Ishikawa (cell line): Measurements from ENCODE around the gene OGG1.

Experiments
- CEBPB ChIP-seq: IDR thresholded peaks from 2 replicates; pipeline ENCODE4 v1.6.1; 2012
- CREB1 ChIP-seq: IDR thresholded peaks from 2 replicates; pipeline ENCODE4 v1.6.1; 2012; ENCODE audit warnings: low read depth
- EGR1 ChIP-seq: IDR thresholded peaks from 2 replicates; pipeline ENCODE4 v1.6.1; 2012
- EP300 ChIP-seq: IDR thresholded peaks from 2 replicates; pipeline ENCODE4 v1.6.1; 2012; ENCODE audit warnings: borderline replicate concordance
- FOXM1 ChIP-seq: IDR thresholded peaks from 2 replicates; pipeline ENCODE4 v1.6.1; 2012; ENCODE audit warnings: low read depth, borderline replicate concordance
- NFIC ChIP-seq: IDR thresholded peaks from 2 replicates; pipeline ENCODE4 v1.6.1; 2012
- RAD21 ChIP-seq: IDR thresholded peaks from 2 replicates; pipeline ENCODE4 v1.6.1; 2012; ENCODE audit warnings: low read depth
- TAF1 ChIP-seq: IDR thresholded peaks from 2 replicates; pipeline ENCODE4 v1.6.1; 2012; ENCODE audit warnings: low read depth, mild to moderate bottlenecking
- TEAD4 ChIP-seq: IDR thresholded peaks from 2 replicates; pipeline ENCODE4 v1.6.1; 2012
- YY1 ChIP-seq: IDR thresholded peaks from 2 replicates; pipeline ENCODE4 v1.6.1; 2012; ENCODE audit warnings: low read depth
- TF ChIP-seq, protein P1 (sequence below): IDR thresholded peaks from 2 replicates; pipeline ENCODE4 v1.6.1; 2012; ENCODE audit warnings: low read depth, mild to moderate bottlenecking
- TF ChIP-seq, protein P2 (sequence below): IDR thresholded peaks from 2 replicates; pipeline ENCODE4 v1.6.1; 2012
- TF ChIP-seq, protein P3 (sequence below): IDR thresholded peaks from 2 replicates; pipeline ENCODE4 v1.6.1; 2012

DNA sequence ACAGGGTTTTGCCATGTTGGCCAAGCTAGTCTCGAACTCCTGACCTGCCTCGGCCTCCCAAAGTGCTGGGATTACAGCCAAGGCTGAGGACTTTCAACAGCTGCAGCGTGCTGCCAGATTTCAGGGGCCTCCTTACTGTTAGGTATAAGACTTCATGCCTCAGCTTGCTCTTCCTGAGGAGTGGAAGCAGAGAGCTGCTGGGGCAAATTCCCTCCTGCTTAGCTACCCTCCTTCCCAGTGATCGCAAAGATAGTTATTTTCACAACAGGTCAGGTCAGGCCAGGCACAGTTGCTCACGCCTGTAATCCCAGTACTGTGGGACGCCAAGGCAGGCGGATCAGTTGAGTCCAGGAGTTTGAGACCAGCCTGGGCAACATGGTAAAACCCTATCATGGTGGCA, 48.7 kb upstream of the OGG1 start:
- TF ChIP-seq CEBPB, result no peak
- TF ChIP-seq RAD21, result no peak
- TF ChIP-seq, protein P1, sequence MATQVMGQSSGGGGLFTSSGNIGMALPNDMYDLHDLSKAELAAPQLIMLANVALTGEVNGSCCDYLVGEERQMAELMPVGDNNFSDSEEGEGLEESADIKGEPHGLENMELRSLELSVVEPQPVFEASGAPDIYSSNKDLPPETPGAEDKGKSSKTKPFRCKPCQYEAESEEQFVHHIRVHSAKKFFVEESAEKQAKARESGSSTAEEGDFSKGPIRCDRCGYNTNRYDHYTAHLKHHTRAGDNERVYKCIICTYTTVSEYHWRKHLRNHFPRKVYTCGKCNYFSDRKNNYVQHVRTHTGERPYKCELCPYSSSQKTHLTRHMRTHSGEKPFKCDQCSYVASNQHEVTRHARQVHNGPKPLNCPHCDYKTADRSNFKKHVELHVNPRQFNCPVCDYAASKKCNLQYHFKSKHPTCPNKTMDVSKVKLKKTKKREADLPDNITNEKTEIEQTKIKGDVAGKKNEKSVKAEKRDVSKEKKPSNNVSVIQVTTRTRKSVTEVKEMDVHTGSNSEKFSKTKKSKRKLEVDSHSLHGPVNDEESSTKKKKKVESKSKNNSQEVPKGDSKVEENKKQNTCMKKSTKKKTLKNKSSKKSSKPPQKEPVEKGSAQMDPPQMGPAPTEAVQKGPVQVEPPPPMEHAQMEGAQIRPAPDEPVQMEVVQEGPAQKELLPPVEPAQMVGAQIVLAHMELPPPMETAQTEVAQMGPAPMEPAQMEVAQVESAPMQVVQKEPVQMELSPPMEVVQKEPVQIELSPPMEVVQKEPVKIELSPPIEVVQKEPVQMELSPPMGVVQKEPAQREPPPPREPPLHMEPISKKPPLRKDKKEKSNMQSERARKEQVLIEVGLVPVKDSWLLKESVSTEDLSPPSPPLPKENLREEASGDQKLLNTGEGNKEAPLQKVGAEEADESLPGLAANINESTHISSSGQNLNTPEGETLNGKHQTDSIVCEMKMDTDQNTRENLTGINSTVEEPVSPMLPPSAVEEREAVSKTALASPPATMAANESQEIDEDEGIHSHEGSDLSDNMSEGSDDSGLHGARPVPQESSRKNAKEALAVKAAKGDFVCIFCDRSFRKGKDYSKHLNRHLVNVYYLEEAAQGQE, result no peak
- no peak for TF ChIP-seq EGR1
- no peak for TF ChIP-seq YY1
- no peak for TF ChIP-seq EP300
- TF ChIP-seq TAF1, result no peak
- TF ChIP-seq NFIC, result no peak
- TF ChIP-seq, protein P2, sequence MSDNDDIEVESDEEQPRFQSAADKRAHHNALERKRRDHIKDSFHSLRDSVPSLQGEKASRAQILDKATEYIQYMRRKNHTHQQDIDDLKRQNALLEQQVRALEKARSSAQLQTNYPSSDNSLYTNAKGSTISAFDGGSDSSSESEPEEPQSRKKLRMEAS, result no peak
- TF ChIP-seq FOXM1, result no peak
- TF ChIP-seq TEAD4, result no peak
- no peak for TF ChIP-seq CREB1
- TF ChIP-seq, protein P3, sequence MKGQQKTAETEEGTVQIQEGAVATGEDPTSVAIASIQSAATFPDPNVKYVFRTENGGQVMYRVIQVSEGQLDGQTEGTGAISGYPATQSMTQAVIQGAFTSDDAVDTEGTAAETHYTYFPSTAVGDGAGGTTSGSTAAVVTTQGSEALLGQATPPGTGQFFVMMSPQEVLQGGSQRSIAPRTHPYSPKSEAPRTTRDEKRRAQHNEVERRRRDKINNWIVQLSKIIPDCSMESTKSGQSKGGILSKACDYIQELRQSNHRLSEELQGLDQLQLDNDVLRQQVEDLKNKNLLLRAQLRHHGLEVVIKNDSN, result no peak
